GM18519 (cell line): ENCODE data around the gene EYA2.

ENCODE experiments used
- ATAC-seq: cut with Tn5 transposase; IDR thresholded peaks from one replicate; pipeline ENCODE4 v1.9.1; 2021; ENCODE audit warnings: mild to moderate bottlenecking, moderate library complexity; ENCODE audit not compliant: unreplicated experiment, low FRiP score

Gene EYA2

GRCh38 chr20:47055699-47056369 lies 161.2 kb downstream of the EYA2 start:
- no peak for ATAC-seq

DNA sequence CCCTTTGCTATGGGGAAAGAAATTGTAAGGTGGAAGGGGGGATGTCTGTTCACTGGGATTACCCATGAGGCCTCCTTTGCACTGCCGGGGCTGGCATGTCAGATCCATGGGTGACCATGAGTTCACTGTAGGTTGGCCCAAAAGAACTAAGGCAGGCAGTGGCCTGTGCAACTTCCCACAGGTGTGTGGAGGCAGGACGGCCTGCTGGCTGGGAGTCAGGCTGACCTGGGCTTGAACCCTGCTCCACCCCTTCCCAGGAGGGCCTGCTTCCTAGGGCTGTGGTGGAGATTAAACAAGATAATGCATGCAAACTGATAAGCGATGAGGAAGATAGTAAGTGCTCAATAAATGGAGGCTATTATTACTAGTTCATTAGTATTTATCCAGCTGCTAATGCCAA lies 163.0 kb downstream of the EYA2 start:
- no peak for ATAC-seq

GRCh38 chr20:47058236-47058635 lies 163.6 kb downstream of the EYA2 start:
- ATAC-seq: no peak

DNA sequence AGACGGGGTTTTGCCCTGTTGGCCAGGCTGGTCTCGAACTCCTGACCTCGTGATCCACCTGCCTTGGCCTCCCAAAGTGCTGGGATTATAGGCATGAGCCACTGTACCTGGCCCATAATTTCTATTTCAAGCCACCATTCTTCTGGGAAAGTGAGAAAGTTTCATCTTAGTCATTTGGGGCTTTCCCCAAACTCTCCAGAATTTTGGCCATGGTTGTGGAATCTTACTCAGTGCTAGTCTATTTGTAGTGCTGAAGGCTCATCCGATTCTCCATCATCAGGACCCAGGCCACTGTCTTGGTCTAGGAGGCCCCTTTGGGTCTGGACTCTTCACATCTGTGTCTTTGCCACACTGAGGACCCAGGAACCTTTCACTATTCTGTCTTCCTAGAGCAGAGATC lies 164.9 kb downstream of the EYA2 start:
- ATAC-seq: no peak

DNA sequence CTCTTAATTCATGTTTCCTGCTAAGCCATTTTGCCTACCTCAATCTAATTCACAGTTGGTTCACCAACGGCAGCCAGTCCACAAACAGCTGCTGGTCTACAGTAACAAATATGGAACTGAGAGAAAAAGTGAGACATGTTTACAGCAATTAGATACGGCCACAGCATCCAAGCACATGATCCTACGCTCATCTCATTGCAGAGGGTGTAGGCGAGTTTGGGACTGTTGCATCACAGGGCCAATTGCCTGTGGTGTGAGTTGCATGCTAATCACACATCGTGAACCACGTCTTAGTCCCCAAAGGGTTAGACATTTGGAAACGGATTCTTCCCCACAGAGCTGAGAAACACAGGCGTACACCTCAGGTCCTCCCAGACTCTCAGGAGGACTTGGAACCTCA lies 166.9 kb downstream of the EYA2 start:
- ATAC-seq: no peak

DNA sequence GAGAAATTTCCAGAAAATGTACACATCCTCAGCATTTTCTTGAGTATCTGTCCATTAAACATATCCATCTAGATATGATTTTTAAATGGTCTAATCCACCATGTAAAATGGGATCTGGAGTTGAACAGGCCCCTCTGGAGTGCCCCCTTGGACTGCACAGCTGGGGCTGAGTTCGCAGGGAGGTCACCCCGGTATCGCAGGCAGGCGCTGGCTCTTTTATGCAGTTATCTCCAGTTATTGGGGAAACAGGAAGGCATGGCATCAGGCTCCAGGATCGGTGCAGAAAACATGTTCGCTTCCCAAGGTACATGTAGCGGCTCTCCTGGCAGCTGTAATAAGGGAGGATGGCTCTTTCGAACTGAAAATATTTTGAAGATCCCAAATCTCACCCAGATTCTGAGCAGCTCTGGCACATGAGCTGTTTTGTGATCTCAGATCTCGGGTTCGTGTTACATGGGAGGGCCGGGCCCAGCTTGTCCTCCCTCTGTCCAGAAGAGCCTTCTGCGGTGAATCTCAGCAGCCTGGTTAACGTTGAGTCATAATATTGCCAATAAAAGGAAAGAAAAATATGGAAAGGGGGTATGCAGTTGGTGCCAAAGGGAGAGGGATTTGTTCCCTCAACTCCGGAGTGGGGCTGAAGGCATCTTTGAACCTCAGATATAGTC lies 167.7 kb downstream of the EYA2 start:
- ATAC-seq: no peak

DNA sequence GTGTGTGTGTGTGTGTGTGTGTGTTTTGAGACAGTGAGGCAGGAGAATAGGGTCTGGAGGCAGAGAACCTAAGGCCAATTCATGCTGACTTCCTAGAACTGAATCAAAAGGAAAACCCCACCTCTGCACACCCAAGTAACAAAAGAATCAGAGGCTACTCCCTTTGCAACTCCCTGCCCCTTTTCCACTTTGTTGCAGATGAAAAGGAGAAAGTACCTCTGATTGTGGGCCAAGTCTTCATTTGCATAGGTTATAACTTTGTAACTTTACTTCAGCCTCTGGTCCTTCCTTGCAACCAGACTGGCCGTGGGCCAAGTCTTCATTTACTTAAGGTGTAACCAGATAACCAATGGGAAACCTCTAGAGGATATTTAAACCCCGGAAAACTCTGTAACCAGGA lies 168.8 kb downstream of the EYA2 start:
- no peak for ATAC-seq

DNA sequence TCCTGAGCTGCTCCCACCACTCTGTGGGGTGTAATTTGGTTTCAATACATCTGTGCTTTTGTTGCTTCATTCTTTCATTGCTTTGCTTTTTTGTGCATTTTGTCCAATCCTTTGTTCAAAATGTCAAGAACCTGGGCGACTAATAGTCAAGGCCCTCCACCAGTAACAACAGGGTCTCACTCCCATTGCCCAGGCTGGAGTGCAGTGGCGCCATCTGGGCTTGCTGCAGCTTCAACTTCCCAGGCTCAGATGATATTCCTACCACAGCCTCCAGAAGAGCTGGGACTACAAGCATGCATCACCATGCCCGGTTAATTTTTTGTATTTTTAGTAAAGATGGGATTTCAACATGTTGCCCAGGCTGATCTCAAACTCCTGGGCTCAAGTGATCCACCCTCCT lies 169.2 kb downstream of the EYA2 start:
- no peak for ATAC-seq

DNA sequence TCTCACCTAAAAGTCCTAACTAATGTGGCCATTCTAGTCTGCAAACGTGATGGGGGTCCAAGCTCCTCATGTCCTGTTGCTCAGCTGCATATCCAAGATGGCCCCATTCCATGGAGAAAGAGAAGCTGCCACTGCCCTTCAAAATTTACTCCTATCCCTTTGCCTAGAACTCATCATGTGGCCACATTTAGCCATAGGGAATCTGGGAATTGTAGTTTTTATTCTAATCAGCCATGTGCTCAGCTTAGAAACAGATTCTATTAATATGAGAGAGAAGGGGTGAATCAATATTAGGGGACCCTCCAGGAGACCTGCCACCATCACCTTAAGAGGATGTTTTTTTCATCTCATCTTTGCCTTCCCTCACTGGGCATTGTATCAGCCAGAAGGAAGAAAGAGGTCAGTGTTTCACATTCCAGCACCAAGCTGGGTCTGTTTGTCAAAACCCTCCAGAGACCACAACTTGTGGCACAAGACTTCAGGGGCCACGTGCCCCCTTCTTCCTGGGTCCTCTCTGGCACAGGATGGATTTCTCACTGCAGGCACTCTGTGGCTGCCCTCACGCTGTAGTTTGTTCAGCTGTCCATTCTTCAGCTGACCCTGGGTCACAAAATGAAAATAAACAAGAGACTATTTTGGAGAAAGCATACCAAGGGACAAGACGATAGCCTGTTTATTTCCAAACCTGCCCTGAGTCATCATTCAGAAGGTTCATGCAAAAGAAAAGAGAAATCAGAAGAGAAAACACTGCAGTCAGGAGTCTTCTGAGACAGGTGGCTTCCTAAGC lies 172.0 kb downstream of the EYA2 start:
- ATAC-seq: no peak

GRCh38 chr20:47067776-47068175 lies 173.1 kb downstream of the EYA2 start:
- no peak for ATAC-seq

DNA sequence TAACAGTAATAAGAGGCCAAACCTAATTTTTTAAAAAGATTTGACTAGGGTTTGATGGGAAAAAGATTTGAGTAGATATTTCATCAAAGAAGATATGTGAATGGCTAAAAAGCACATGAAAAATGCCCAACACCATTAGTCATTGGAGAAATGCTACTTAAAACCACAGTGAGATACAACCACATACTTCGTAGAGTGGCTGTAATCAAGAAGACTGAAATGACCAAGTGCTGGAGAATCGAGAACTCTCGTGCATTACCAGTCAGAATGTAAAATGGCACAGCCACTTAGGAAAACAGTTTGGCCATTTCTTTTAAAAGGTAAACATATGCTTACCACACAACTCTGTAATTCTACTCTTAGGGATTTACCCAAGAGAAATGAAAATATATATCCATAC lies 175.5 kb downstream of the EYA2 start:
- no peak for ATAC-seq

GRCh38 chr20:47071646-47072185 lies 177.1 kb downstream of the EYA2 start:
- ATAC-seq: no peak

GRCh38 chr20:47073766-47074475 lies 179.3 kb downstream of the EYA2 start:
- no peak for ATAC-seq

- no peak for ATAC-seq
Measured at GRCh38 chr20:47075263-47075662, 180.6 kb downstream of the EYA2 start.

DNA sequence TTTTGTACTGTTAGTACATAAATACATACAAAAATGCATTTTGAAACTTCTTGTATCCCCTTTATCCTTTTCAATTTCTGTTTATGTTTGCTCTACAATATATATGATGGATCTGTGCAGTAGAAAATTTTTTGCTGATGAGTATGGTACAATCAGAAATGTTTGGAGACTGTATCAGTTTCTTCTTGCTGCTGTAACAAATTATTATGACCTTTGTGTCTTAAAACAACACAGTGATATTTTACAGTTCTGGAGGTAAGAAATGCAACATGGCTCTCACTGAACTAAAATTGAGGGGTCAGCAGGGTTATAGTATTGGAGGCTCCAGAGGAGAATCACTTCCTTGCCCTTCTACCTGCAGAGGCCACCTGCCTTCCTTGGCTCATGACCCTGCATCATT lies 184.4 kb downstream of the EYA2 start:
- ATAC-seq: no peak

DNA sequence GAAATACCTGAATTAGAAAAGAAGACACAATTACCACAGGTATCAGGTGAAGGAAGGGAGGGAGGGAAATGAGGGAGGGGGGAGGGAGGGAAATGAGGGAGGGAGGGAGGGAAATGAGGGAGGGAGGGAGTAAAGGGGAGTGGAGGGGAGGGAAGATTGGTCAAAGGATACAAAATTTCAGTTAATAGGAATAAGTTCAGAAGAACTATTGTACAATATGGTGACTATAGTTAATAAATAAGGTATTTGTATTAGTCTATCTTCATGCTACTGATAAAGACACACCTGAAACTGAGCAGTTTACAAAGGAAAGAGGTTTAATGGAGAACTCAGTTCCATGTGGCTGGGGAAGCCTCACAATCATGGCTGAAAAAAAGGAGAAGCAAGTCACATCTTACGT lies 185.7 kb downstream of the EYA2 start:
- no peak for ATAC-seq

DNA sequence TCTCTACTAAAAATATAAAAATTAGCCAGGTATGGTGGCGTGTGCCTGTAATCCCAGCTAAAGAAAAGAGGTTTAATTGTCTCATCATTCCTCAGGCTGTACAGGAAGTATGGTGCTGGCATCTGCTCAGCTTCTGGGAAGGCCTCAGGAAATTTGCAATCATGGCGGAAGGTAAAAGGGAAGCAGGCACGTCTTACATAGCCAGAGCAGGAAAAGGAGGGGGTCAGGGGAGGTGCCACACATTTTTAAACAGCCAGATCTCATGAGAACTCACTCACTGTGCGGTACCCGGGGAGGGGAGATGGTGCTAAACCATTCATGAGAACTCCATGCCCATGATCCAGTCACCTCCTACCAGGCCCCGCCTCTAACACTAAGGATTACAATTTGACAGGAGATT lies 191.7 kb downstream of the EYA2 start:
- no peak for ATAC-seq

DNA sequence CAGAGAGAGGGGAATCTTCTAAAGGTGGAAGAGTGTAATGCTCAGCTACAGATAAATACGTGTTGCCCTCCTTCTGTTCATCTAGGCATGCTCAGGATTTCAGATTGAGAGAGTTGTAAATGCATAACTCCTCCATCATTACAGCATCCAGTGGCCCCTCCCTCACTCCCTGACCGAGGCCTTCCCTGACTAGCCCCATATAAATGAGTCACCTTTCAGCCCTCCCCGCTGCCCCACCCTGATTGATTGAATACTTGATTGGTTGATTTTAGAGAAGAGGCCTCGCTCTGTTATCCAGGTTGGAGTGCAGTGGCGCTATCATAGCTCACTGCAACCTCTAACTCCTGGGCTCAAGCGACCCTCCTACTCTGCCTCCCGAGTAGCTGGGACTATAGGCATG lies 193.7 kb downstream of the EYA2 start:
- no peak for ATAC-seq

GRCh38 chr20:47089151-47089550 lies 194.5 kb downstream of the EYA2 start:
- no peak for ATAC-seq

DNA sequence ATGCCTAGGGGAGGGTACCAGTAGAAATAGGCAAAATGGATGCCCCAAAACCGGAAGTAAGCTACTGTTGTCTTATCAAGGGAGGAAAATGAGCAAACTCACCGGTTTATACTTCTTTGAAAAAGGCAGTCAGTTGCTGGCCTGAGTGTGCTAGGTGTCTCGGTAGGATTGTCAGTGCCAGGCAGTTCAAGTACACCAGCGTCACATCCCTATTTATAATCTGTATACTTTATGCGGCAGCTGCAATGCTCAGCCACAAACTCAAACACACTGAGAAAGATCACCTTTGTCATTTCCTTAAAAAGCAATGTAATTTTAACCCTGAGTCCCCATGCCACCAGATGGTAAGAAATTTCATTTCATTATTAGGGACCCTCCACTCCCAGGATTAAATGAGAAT lies 196.2 kb downstream of the EYA2 start:
- no peak for ATAC-seq
